ENCODE measurements around the gene AHR.
A peak's percentile ranks its signal among the peaks of the same experiment; 100 is the strongest.

Gene AHR

DNA sequence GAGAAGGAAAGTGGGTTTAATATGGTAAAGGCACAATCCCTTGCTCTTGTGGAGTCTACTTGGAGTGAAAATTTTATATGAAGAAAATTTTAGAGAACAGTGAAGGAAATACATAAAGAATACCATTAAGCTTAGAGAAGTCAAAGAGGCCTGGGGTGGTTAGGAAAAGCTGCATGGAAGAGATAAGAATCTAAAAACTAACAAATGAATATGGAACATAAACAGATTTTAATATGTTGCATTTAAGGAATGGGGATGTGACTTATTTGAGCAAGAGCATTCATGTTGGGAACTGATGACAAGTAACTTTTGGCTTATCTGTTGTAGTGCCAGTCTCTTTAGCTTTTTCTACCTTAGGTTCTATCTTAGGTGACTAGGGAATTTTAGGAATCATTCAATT, 31.0 kb downstream of the AHR start:
- Histone ChIP-seq H3K36me3 (ENCODE audit: insufficient read depth) (no peaks in the 10 kb centered on the region), H3K9ac (no peak overlapping the region), H3K27ac (no peak overlapping the region), H3K27me3 (ENCODE audit: insufficient read depth, low read depth) (no peaks in the 10 kb centered on the region), H3K79me2 (ENCODE audit: insufficient read depth, low read depth) (no peaks in the 10 kb centered on the region), H4K20me1 (ENCODE audit: insufficient read depth) (no peaks in the 10 kb centered on the region), H3K4me3 (IDR thresholded peaks at IDR 0.05; ENCODE audit: insufficient read depth, low read depth, low read length) (no peak overlapping the region), H3K4me2 (no peak overlapping the region), H2AFZ (ENCODE audit: low read depth) (no peak overlapping the region), H3K4me1 (ENCODE audit: low read depth, poor library complexity, severe bottlenecking) (peaks cover 5% of the 10 kb centered on the region)
- TF ChIP-seq, protein P1, sequence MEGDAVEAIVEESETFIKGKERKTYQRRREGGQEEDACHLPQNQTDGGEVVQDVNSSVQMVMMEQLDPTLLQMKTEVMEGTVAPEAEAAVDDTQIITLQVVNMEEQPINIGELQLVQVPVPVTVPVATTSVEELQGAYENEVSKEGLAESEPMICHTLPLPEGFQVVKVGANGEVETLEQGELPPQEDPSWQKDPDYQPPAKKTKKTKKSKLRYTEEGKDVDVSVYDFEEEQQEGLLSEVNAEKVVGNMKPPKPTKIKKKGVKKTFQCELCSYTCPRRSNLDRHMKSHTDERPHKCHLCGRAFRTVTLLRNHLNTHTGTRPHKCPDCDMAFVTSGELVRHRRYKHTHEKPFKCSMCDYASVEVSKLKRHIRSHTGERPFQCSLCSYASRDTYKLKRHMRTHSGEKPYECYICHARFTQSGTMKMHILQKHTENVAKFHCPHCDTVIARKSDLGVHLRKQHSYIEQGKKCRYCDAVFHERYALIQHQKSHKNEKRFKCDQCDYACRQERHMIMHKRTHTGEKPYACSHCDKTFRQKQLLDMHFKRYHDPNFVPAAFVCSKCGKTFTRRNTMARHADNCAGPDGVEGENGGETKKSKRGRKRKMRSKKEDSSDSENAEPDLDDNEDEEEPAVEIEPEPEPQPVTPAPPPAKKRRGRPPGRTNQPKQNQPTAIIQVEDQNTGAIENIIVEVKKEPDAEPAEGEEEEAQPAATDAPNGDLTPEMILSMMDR (conservative IDR thresholded peaks at IDR 0.05; ENCODE audit: low read depth, low read length), result no peak

DNA sequence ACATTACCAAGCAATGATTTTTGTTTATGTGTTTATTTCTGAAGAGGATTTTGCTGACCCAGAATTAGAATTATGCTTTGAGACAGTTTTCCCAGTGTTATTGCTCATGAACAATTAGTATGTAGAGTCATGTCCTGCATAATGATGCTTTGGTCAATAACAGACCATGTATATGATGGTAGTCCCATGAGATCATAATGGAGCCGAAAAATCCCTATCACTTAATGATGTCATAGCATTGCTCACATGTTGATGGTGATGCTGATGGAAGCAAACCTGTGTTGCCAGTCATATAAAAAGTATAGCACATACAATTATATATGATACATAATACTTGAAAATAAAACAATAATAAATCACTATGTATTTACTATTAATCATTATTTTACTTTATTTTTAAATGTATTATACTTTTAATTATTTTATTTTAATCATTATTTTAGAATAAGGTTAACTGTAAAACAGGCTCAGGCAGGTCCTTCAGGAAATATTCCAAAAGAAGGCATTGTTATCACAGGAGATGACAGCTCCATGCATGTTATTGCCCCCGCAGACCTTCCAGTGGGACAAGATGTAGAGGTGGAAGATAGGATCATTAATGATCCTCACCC, 33.5 kb downstream of the AHR start:
- no peaks in the 10 kb centered on the region for H3K79me2 ChIP-seq (ENCODE audit: insufficient read depth, low read depth)
- no peak overlapping the region for H2AFZ ChIP-seq (ENCODE audit: low read depth)
- no peak overlapping the region for H3K4me2 ChIP-seq
- no peak overlapping the region for H3K4me3 ChIP-seq (IDR thresholded peaks at IDR 0.05; ENCODE audit: insufficient read depth, low read depth, low read length)
- H3K27me3 ChIP-seq (ENCODE audit: insufficient read depth, low read depth), result no peaks in the 10 kb centered on the region
- peaks cover 30% of the 10 kb centered on the region for H3K4me1 ChIP-seq (ENCODE audit: low read depth, poor library complexity, severe bottlenecking)
- TF ChIP-seq, protein P1 (conservative IDR thresholded peaks at IDR 0.05; ENCODE audit: low read depth, low read length), result no peak
- no peak overlapping the region for H3K27ac ChIP-seq
- H3K36me3 ChIP-seq (ENCODE audit: insufficient read depth), result no peaks in the 10 kb centered on the region
- H3K9ac ChIP-seq, result no peak overlapping the region
- no peaks in the 10 kb centered on the region for H4K20me1 ChIP-seq (ENCODE audit: insufficient read depth)

DNA sequence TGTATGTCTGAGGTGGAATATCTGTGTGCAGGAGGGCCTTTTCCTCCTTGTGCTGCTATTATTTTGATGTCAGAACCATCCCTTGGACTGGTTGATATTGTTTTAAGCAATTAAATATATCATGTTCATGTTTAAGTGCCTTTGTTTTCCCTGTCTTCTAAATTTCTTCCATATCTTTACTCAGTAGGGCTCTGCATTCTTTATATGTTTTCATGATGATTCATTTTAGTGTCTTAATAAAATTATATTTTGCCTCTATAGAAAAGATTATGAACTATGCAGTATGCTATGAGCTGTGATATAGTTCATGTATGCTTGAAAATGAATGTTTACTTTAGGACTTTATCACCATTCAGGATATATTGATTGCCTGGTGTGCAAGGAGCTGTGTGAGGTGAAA, 34.8 kb downstream of the AHR start:
- Histone ChIP-seq H4K20me1 (ENCODE audit: insufficient read depth) (no peaks in the 10 kb centered on the region), H3K79me2 (ENCODE audit: insufficient read depth, low read depth) (no peaks in the 10 kb centered on the region), H3K4me2 (no peak overlapping the region), H3K36me3 (ENCODE audit: insufficient read depth) (no peaks in the 10 kb centered on the region), H3K9ac (no peak overlapping the region), H3K27ac (no peak overlapping the region), H3K27me3 (ENCODE audit: insufficient read depth, low read depth) (no peaks in the 10 kb centered on the region), H2AFZ (ENCODE audit: low read depth) (no peak overlapping the region), H3K4me1 (ENCODE audit: low read depth, poor library complexity, severe bottlenecking) (peaks cover 33% of the 10 kb centered on the region), H3K4me3 (IDR thresholded peaks at IDR 0.05; ENCODE audit: insufficient read depth, low read depth, low read length) (no peak overlapping the region)
- TF ChIP-seq, protein P1 (conservative IDR thresholded peaks at IDR 0.05; ENCODE audit: low read depth, low read length), result no peak

DNA sequence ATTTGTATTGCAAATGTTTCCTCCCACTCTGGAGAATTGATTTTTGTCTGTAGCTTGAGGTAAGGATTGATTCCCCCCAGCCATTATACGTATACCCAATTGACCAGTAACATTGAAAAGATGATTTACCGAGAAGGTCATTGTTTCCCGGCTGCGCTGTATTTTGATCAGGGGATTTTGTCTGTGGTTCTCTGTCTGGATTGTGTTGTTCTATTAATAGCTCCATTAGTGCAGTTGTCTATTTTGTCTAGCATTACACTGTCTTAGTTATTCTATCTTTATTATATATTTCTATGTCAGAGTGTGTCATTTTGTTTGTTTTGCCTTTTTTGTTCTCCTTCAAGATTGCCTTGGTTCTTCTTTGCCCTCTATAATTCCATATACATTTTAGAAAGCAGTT, 37.7 kb downstream of the AHR start:
- Histone ChIP-seq H3K4me1 (ENCODE audit: low read depth, poor library complexity, severe bottlenecking) (peaks cover 33% of the 10 kb centered on the region), H3K9ac (no peak overlapping the region), H3K36me3 (ENCODE audit: insufficient read depth) (no peaks in the 10 kb centered on the region; the same call in 1 of the 2 replicates), H2AFZ (ENCODE audit: low read depth) (0 out of 2 replicates have a peak overlapping the region, but pooled peaks have one; percentile 1), H3K4me2 (peak overlapping the region; percentile 70), H3K4me3 (IDR thresholded peaks at IDR 0.05; ENCODE audit: insufficient read depth, low read depth, low read length) (no peak overlapping the region), H3K79me2 (ENCODE audit: insufficient read depth, low read depth) (no peaks in the 10 kb centered on the region), H3K27me3 (ENCODE audit: insufficient read depth, low read depth) (no peaks in the 10 kb centered on the region), H3K27ac (peak overlapping the region; percentile 45), H4K20me1 (ENCODE audit: insufficient read depth) (no peaks in the 10 kb centered on the region)
- TF ChIP-seq, protein P1 (conservative IDR thresholded peaks at IDR 0.05; ENCODE audit: low read depth, low read length), result no peak

Data from KMS-11 (cell line).